K562 (cell line): ENCODE results near the gene GLT1D1. TPM values are rescaled to one million over a fixed set of nuclear protein-coding genes. Genes with fewer than 3 reads are reported as not detected.

Experiments
- ATAC-seq: fragments of 200-7000 bp; cut with Tn5 transposase; 3 replicates; pipeline ENCODE4 v1.9.1; 2020; ENCODE audit warnings: moderate library complexity
- BruUV-seq: library from RNA; stranded (reverse); fragments of 400-500 nt; replicated peaks from 2 replicates; lab custom pipeline; 2021; lab: Mats Ljungman, UMichigan
- CTCF ChIA-PET: fragments of 300-600 bp; formaldehyde crosslinking; extraction: SDS; loops from one replicate; lab custom pipeline; 2021; ENCODE audit warnings: low intra/inter-chr PET ratio; lab: Yijun Ruan, JAX
- POLR2A ChIA-PET: fragments of 300-600, 350-650 bp; sonication (Branson Sonifier 250); formaldehyde crosslinking; extraction: SDS; loops from one replicate; lab custom pipeline; 2021; ENCODE audit warnings: antibody characterized with exemption, inconsistent platforms; lab: Yijun Ruan, JAX
- DNase-seq, 4 experiments: peaks; one replicate each; pipeline versions ENCODE4 v3.0.0 to v3.0.0-alpha.2; 2011 to 2018; ENCODE audit warnings: low spot score in 3 of 4, mixed read lengths in 3 of 4; ENCODE audit errors: extremely low read depth in 1 of 4
- FAIRE-seq: peaks from 2 replicates; lab custom pipeline; 2011; peaks lifted over from hg19 to GRCh38; lab: Jason Lieb, UNC
- H2AFZ ChIP-seq: 2 replicates; pipeline ENCODE4 v1.6.0; 2011; ENCODE audit warnings: low read depth, low read length, control low read depth, inconsistent platforms
- H3K27ac ChIP-seq: fragments of 200-600 bp; 3 replicates; pipeline ENCODE4 v1.8.0; 2011; ENCODE audit warnings: low read depth, mild to moderate bottlenecking, control low read depth, inconsistent platforms, low read length, moderate library complexity, mixed read lengths; ENCODE audit errors: extremely low read depth
- H3K27me3 ChIP-seq, 2 experiments: fragments of 300-600 bp in 1 of 2; 2 replicates in 1 of 2; 3 replicates in 1 of 2; pipeline versions ENCODE4 v1.6.0 to v1.8.0; 2011; ENCODE audit warnings: inconsistent platforms in 2 of 2, low read length in 2 of 2, mild to moderate bottlenecking in 1 of 2, mixed read lengths in 1 of 2, moderate library complexity in 1 of 2; ENCODE audit not compliant: control insufficient read depth in 2 of 2, insufficient read depth in 2 of 2
- H3K36me3 ChIP-seq: fragments of 300-600 bp; 3 replicates; pipeline ENCODE4 v1.8.0; 2011; ENCODE audit warnings: mild to moderate bottlenecking, low read length, inconsistent platforms; ENCODE audit not compliant: control insufficient read depth, insufficient read depth
- H3K4me1 ChIP-seq, 2 experiments: fragments of 200-600 bp in 1 of 2; replicated peaks in 1 of 2; 2 replicates in 1 of 2; 3 replicates in 1 of 2; pipeline versions ENCODE4 v1.5.1 to v1.8.0; 2011; ENCODE audit warnings: inconsistent platforms in 2 of 2, low read length in 2 of 2, mild to moderate bottlenecking in 1 of 2, mixed read lengths in 1 of 2, moderate library complexity in 1 of 2; ENCODE audit not compliant: control insufficient read depth in 2 of 2, insufficient read depth in 2 of 2
- H3K4me2 ChIP-seq: 2 replicates; pipeline ENCODE4 v1.6.1; 2011; ENCODE audit warnings: low read length, control low read depth, inconsistent platforms, mixed read lengths; ENCODE audit not compliant: insufficient read depth
- H3K4me3 ChIP-seq: fragments of 200-600 bp; sonication (generic), shearing (Covaris generic); 2 replicates; pipeline ENCODE4 v1.5.1; 2016; ENCODE audit warnings: control low read depth, inconsistent platforms
- H3K79me2 ChIP-seq: fragments of 200-600 bp; 3 replicates; pipeline ENCODE4 v1.8.0; 2011; ENCODE audit warnings: low read length, inconsistent platforms; ENCODE audit not compliant: control insufficient read depth, insufficient read depth
- H3K9ac ChIP-seq, 2 experiments: 2 replicates each; pipeline versions ENCODE4 v1.6.0 to v1.6.1; 2011; ENCODE audit warnings: low read depth in 2 of 2, low read length in 2 of 2, control low read depth in 1 of 2, inconsistent platforms in 1 of 2, mild to moderate bottlenecking in 1 of 2, mixed read lengths in 1 of 2; ENCODE audit not compliant: insufficient read depth in 1 of 2
- H3K9me1 ChIP-seq: one replicate; pipeline ENCODE4 v1.6.0; 2011; ENCODE audit warnings: inconsistent platforms, mild to moderate bottlenecking, low read length, moderate library complexity; ENCODE audit not compliant: control insufficient read depth, insufficient read depth
- H3K9me3 ChIP-seq: replicated peaks from 2 replicates; pipeline ENCODE4 v1.5.1; 2011; ENCODE audit warnings: low read depth, low read length, inconsistent platforms; ENCODE audit not compliant: control insufficient read depth, insufficient read depth
- H4K20me1 ChIP-seq: replicated peaks from 2 replicates; pipeline ENCODE4 v1.6.1; 2011; ENCODE audit warnings: low read length, inconsistent platforms, mixed read lengths; ENCODE audit not compliant: control insufficient read depth, insufficient read depth
- CBX3 ChIP-seq, 2 experiments: IDR thresholded peaks; 1 replicate in 1 of 2; 2 replicates in 1 of 2; pipeline ENCODE4 v1.6.1; 2012; ENCODE audit warnings: inconsistent platforms in 2 of 2, low read length in 2 of 2, borderline replicate concordance in 1 of 2, control low read depth in 1 of 2
- DACH1 ChIP-seq: fragments of 450-650 bp; IDR thresholded peaks from 2 replicates; pipeline ENCODE4 v1.6.1; 2018; ENCODE audit not compliant: partially characterized antibody
- ELK3 ChIP-seq: fragments of 450-650 bp; formaldehyde crosslinking; IDR thresholded peaks from 2 replicates; pipeline ENCODE4 v1.4.0; 2020; ENCODE audit warnings: mild to moderate bottlenecking
- HEY1 ChIP-seq: fragments of 250-450 bp; sonication (Bioruptor Pico); IDR thresholded peaks from 2 replicates; pipeline ENCODE4 v1.5.0; 2020; ENCODE audit warnings: mild to moderate bottlenecking, moderate library complexity, borderline replicate concordance
- JUN ChIP-seq, 2 experiments: sonication (generic) in 1 of 2; formaldehyde crosslinking in 1 of 2; IDR thresholded peaks; 2 replicates each; pipeline versions ENCODE4 v1.6.1 to v1.8.0; 2012 to 2022; ENCODE audit warnings: borderline replicate concordance in 2 of 2, mild to moderate bottlenecking in 2 of 2, improper control_type of control experiment in 1 of 2, low read depth in 1 of 2, low read length in 1 of 2, missing genetic modification reagents in 1 of 2
- MYBL2 ChIP-seq, 2 experiments: fragments of 450-650 bp in 1 of 2; sonication (generic) in 1 of 2; formaldehyde crosslinking in 1 of 2; IDR thresholded peaks; 2 replicates each; pipeline versions ENCODE4 v1.6.1 to v1.8.1; 2017 to 2022; ENCODE audit warnings: borderline replicate concordance in 1 of 2, inconsistent platforms in 1 of 2, low read depth in 1 of 2, mild to moderate bottlenecking in 1 of 2, missing genetic modification reagents in 1 of 2, moderate library complexity in 1 of 2
- REST ChIP-seq, 2 experiments: fragments of 450-650 bp; formaldehyde crosslinking in 1 of 2; IDR thresholded peaks; 2 replicates each; pipeline versions ENCODE4 v1.4.0 to v1.6.1; 2014 to 2020; ENCODE audit warnings: mild to moderate bottlenecking in 2 of 2, borderline replicate concordance in 1 of 2, low read depth in 1 of 2
- THAP7 ChIP-seq: fragments of 250-450 bp; sonication (Bioruptor Pico); IDR thresholded peaks from 2 replicates; pipeline ENCODE4 v1.5.0; 2021
- ZNF184 ChIP-seq: sonication (generic); formaldehyde crosslinking; IDR thresholded peaks from 2 replicates; pipeline ENCODE4 v1.5.0; 2020; ENCODE audit warnings: missing genetic modification reagents
- WGBS: fragments of 100-300 bp; shearing (Covaris generic); methylation state at CpG from one replicate; pipeline ENCODE4 v1.1.6; 2016; ENCODE audit warnings: low coverage, mixed read lengths; ENCODE audit not compliant: insufficient coverage; ENCODE audit errors: missing lambda C conversion rate; 5-methylcytosine and 5-hydroxymethylcytosine counted together
- in situ Hi-C: fragments of 300-500 bp; cut with MboI; formaldehyde crosslinking; loops from 4 replicates; pipeline ENCODE4 v1.15.0; 2018; ENCODE audit warnings: inconsistent platforms, mixed read lengths
- intact Hi-C: fragments of 100-400 bp; cut with micrococcal nuclease; formaldehyde crosslinking; loops from 2 replicates; pipeline ENCODE4 v1.14.2; 2022
- polyA plus RNA-seq, 8 experiments: library from polyadenylated mRNA; depleted of rRNA in 4 of 8; stranded (reverse) in 5 of 8; unstranded in 3 of 8; fragments of >200 nt; fragmentation: Nextera tagmentation in 2 of 8; fragmentation: Illumina TruSeq in 1 of 8; extraction: Ambion mirVana in 2 of 8; extraction: Trizol in 1 of 8; gene quantifications; 2 replicates each; pipeline versions ENCODE4 v1.2.1 to v1.2.3, GENCODE V29; 2011 to 2014; ENCODE audit warnings: inconsistent platforms in 1 of 8, missing spikeins in 1 of 8
- total RNA-seq, 7 experiments: library from RNA; depleted of rRNA in 6 of 7; stranded (reverse); fragments of >200 nt in 6 of 7; fragmentation: Illumina TruSeq in 2 of 7; extraction: Trizol in 2 of 7; gene quantifications; 2 replicates each; pipeline versions ENCODE4 v1.2.1 to v1.2.3, GENCODE V29; 2011 to 2021; ENCODE audit warnings: low replicate concordance in 1 of 7

GLT1D1 gene
- total and polyA plus RNA-seq, 9 of the 15 experiments (the other 6 are each of a cell fraction or from before 2014, with no cell fraction given): 0.04 TPM; not detected in 8

GRCh38 chr12:128930606-128931005 is 77.3 kb downstream of the GLT1D1 start:
- H3K36me3 ChIP-seq: no peaks in the 10 kb centered on the region
- intact Hi-C loops: no loop called here

More at GRCh38 chr12:128930606-128931005, 77.3 kb downstream of the GLT1D1 start:
- H3K27ac ChIP-seq: no peak overlapping the region
- H3K27me3 ChIP-seq: peaks cover 25 to 61% of the 10 kb centered on the region in 2 experiments; a peak in 4 of 5 replicates
- in situ Hi-C loops: no loop called here
- no peaks in the 10 kb centered on the region for H3K9me1 ChIP-seq
- no peak for TF ChIP-seq HEY1 (CRISPR knock-in tag)
- no peak for TF ChIP-seq DACH1
- no peak for TF ChIP-seq ELK3 (CRISPR knock-in tag)
- TF ChIP-seq JUN (IDR thresholded peaks at IDR 0.05; ENCODE audit: borderline replicate concordance, low read depth, low read length): no peak
- TF ChIP-seq JUN (CRISPR knock-in tag; IDR thresholded peaks at IDR 0.05; ENCODE audit: borderline replicate concordance): no peak
- TF ChIP-seq MYBL2 (IDR thresholded peaks at IDR 0.05; ENCODE audit: low read depth): no peak
- no peak for TF ChIP-seq MYBL2 (CRISPR knock-in tag; IDR thresholded peaks at IDR 0.05; ENCODE audit: borderline replicate concordance)
- TF ChIP-seq CBX3 (IDR thresholded peaks at IDR 0.05; ENCODE audit: borderline replicate concordance in 1 of 2, low read length in 2 of 2): no peak
- no peak for TF ChIP-seq THAP7 (CRISPR knock-in tag)
- TF ChIP-seq REST (IDR thresholded peaks at IDR 0.05; ENCODE audit: borderline replicate concordance): no peak
- TF ChIP-seq REST (CRISPR knock-in tag; IDR thresholded peaks at IDR 0.05; ENCODE audit: low read depth): no peak
- TF ChIP-seq ZNF184 (CRISPR knock-in tag): no peak
- H3K9ac ChIP-seq: no peak overlapping the region
- CTCF ChIA-PET: no interaction called here
- POLR2A ChIA-PET: no interaction called here
- H3K4me2 ChIP-seq: no peak overlapping the region
- no peaks in the 10 kb centered on the region for H3K9me3 ChIP-seq
- DNase-seq: no peak
- no peak for ATAC-seq
- no peaks in the 10 kb centered on the region for H4K20me1 ChIP-seq
- BruUV-seq: no TSS peak
- WGBS: 2% methylated on average over 11 of the region's 13 CpGs
- no peak for FAIRE-seq
- H2AFZ ChIP-seq: no peak overlapping the region
- H3K4me1 ChIP-seq: peaks cover 0 to 9% of the 10 kb centered on the region in 2 experiments; a peak in 2 of 5 replicates
- H3K4me3 ChIP-seq: no peak overlapping the region
- no peaks in the 10 kb centered on the region for H3K79me2 ChIP-seq
